ENCODE measurements around the gene CD33. TPM values are rescaled to one million over a fixed set of nuclear protein-coding genes. Genes with fewer than 3 reads are reported as not detected.

The CD33 gene
- total RNA-seq, 1 donor from 2014 or later: 0.16 TPM

- no peak for DNase-seq
These were observed 34.7 kb downstream of the CD33 start for GRCh38 chr19:51259348-51260245.

- no peak for DNase-seq
These were observed 38.9 kb downstream of the CD33 start for GRCh38 chr19:51263808-51264207.

GRCh38 chr19:51271067-51271466 is 46.2 kb downstream of the CD33 start:
- DNase-seq: no peak

- DNase-seq: no peak
These were observed 47.4 kb downstream of the CD33 start for GRCh38 chr19:51272183-51272810.

- no peak for DNase-seq
These were observed 49.3 kb downstream of the CD33 start for GRCh38 chr19:51274049-51274770.

GRCh38 chr19:51277112-51277511 is 52.2 kb downstream of the CD33 start:
- DNase-seq: no peak

GRCh38 chr19:51282335-51282734 is 57.5 kb downstream of the CD33 start:
- no peak for DNase-seq

- no peak for DNase-seq
These were observed 60.8 kb downstream of the CD33 start for GRCh38 chr19:51285682-51286081.

Small RNAs within 50 kb of the gene (small RNA-seq; reads per million reads assigned to genes)
- gene MIR8074: not detected

Other genes with a start within 250 kb of the CD33 start
- gene KLK7, start 241.2 kb upstream of the CD33 start, total RNA-seq: not detected
- gene KLK8, start 223.5 kb upstream of the CD33 start, total RNA-seq: not detected
- not detected for gene KLK10, start 205.4 kb upstream of the CD33 start, total RNA-seq
- gene KLK11, start 198.5 kb upstream of the CD33 start, total RNA-seq: not detected
- not detected for gene KLK12, start 190.1 kb upstream of the CD33 start, total RNA-seq
- not detected for gene KLK13, start 160.0 kb upstream of the CD33 start, total RNA-seq
- gene KLK14, start 142.2 kb upstream of the CD33 start, total RNA-seq: not detected
- gene CTU1, start 116.7 kb upstream of the CD33 start, total RNA-seq: 4.5 TPM
- gene SIGLEC9, start 100.2 kb upstream of the CD33 start, total RNA-seq: 0.78 TPM
- 0.16 TPM for gene SIGLEC7, start 82.8 kb upstream of the CD33 start, total RNA-seq
- gene SIGLECL1, start 26.0 kb downstream of the CD33 start, total RNA-seq: not detected
- gene IGLON5, start 86.6 kb downstream of the CD33 start, total RNA-seq: 3.0 TPM
- gene VSIG10L, start 117.1 kb downstream of the CD33 start, total RNA-seq: 0.62 TPM
- 49.8 TPM for gene ETFB, start 141.3 kb downstream of the CD33 start, total RNA-seq
- gene CLDND2, start 143.9 kb downstream of the CD33 start, total RNA-seq: not detected
- gene NKG7, start 147.6 kb downstream of the CD33 start, total RNA-seq: not detected
- gene LIM2, start 162.9 kb downstream of the CD33 start, total RNA-seq: not detected
- gene C19orf84, start 165.5 kb downstream of the CD33 start, total RNA-seq: not detected
- 1.6 TPM for gene SIGLEC10, start 192.6 kb downstream of the CD33 start, total RNA-seq
- 2.0 TPM for gene SIGLEC8, start 233.4 kb downstream of the CD33 start, total RNA-seq

All from occipital lobe (tissue), 3 donors.